Measurements from ENCODE around the gene PLA2G4C. TPM values are rescaled to one million over a fixed set of nuclear protein-coding genes. Genes with fewer than 3 reads are reported as not detected.

Gene PLA2G4C
- polyA plus RNA-seq, 4 donors, result 4.0 to 8.9 (median 6.1) TPM

DNA sequence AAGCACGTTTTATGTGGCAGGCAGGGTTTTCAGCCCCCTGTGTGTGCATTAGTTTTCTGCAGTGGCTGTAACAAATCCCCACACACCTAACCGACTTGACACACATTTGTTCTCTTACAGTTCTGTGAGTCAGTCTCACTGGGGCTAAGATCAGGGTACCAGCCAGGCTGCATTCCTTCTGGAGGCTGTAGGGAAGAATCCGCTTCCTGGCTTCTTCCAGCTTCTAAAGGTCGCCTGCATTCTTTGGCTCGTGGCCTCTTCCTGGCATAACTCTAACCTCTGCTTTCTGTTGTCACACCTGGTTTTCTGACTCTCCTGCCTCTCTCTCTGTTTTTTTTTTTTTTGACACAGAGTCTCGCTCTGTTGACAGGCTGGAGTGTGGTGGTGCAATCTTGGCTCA lies 109.8 kb downstream of the PLA2G4C start:
- DNase-seq (ENCODE audit: low read depth in 4 of 4, low spot score in 3 of 4), result no peak

DNA sequence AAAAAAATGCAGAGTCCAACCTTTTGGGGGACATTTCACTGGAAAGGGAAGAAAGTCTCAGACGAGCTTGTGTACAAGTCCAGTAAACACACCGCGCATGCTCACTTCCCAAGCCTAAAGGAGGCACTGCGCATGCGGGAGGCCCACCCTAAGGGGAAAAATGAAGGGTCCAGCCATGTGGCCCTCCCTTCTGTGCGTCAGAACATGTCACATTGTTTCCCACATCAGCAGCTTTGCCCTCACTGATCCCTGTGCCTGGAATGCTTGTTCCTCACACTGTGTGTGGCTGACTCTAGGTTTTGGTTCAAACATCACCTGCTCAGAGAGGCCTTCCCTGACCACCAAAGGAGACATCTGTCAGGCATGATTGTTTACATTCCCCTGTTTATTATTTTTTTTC lies 111.8 kb downstream of the PLA2G4C start:
- DNase-seq (ENCODE audit: low read depth in 4 of 4, low spot score in 3 of 4), result no peak

Other genes with a start within 250 kb of the PLA2G4C start
- under 1 TPM in 1 of 4 donors, not detected in 3; 0.12 TPM for gene SULT2A1, start 224.5 kb downstream of the PLA2G4C start, polyA plus RNA-seq (ENCODE audit: insufficient read length in 4 of 4)
- not detected for gene BSPH1, start 118.6 kb downstream of the PLA2G4C start, polyA plus RNA-seq (ENCODE audit: insufficient read length in 4 of 4)
- under 1 TPM in 1 of 4 donors, not detected in 3; 0.39 TPM for gene ELSPBP1, start 116.2 kb downstream of the PLA2G4C start, polyA plus RNA-seq (ENCODE audit: insufficient read length in 4 of 4)
- gene CABP5, start 66.7 kb downstream of the PLA2G4C start, polyA plus RNA-seq (ENCODE audit: insufficient read length in 4 of 4), result under 1 TPM in 1 of 4 donors, not detected in 3; 0.10 TPM
- 10 to 100 TPM; 58.6 to 66.4 (median 61.0) TPM for gene LIG1, start 59.5 kb upstream of the PLA2G4C start, polyA plus RNA-seq (ENCODE audit: insufficient read length in 4 of 4)
- gene ZSWIM9, start 59.9 kb upstream of the PLA2G4C start, polyA plus RNA-seq (ENCODE audit: insufficient read length in 4 of 4), result 10 to 100 TPM in 1 of 4 donors, 1 to 10 TPM in 3; 7.5 to 10.4 (median 8.8) TPM
- 10 to 100 TPM; 49.3 to 62.6 (median 58.7) TPM for gene CARD8, start 145.1 kb upstream of the PLA2G4C start, polyA plus RNA-seq (ENCODE audit: insufficient read length in 4 of 4)
- gene ZNF114, start 159.3 kb upstream of the PLA2G4C start, polyA plus RNA-seq (ENCODE audit: insufficient read length in 4 of 4), result 1 to 10 TPM; 6.1 to 9.0 (median 7.3) TPM
- 10 to 100 TPM; 56.2 to 83.3 (median 68.9) TPM for gene EMP3, start 214.7 kb upstream of the PLA2G4C start, polyA plus RNA-seq (ENCODE audit: insufficient read length in 4 of 4)